Common myeloid progenitor, CD34-positive (primary cell): Measurements from ENCODE around the gene BBX. TPM values are rescaled to one million over a fixed set of nuclear protein-coding genes. Genes with fewer than 3 reads are reported as not detected.

Experiments used
- CTCF ChIA-PET: fragments of 350-600 bp; sonication (Branson Sonifier 250); formaldehyde crosslinking; loops from one replicate; lab custom pipeline; 2021; ENCODE audit warnings: antibody characterized with exemption; lab: Charles Lee
- POLR2A ChIA-PET: fragments of 350-600 bp; sonication (Branson Sonifier 250); formaldehyde crosslinking; loops from one replicate; lab custom pipeline; 2021; ENCODE audit warnings: antibody characterized with exemption; lab: Charles Lee
- DNase-seq, 3 donors: peaks; one replicate each; pipeline versions ENCODE4 v3.0.0 to v3.0.0-alpha.2; 2013
- H3K27ac ChIP-seq, 2 experiments: 1 replicate in 1 of 2; 2 replicates in 1 of 2; pipeline ENCODE4 v1.7.0; 2013; ENCODE audit warnings: inconsistent platforms in 2 of 2, low read length in 2 of 2, mild to moderate bottlenecking in 2 of 2, low read depth in 1 of 2, moderate library complexity in 1 of 2; ENCODE audit not compliant: severe bottlenecking in 2 of 2, insufficient read depth in 1 of 2, poor library complexity in 1 of 2
- H3K27me3 ChIP-seq, 5 experiments: replicated peaks in 2 of 5; 1 replicate in 3 of 5; 2 replicates in 2 of 5; pipeline versions ENCODE4 v1.6.1 to v1.7.0; 2013; ENCODE audit warnings: low read length in 4 of 5, mild to moderate bottlenecking in 2 of 5, moderate library complexity in 2 of 5, inconsistent platforms in 1 of 5; ENCODE audit not compliant: insufficient read depth in 5 of 5, control insufficient read depth in 4 of 5
- H3K36me3 ChIP-seq, 4 experiments: 1 replicate in 2 of 4; 2 replicates in 2 of 4; pipeline versions ENCODE4 v1.6.1 to v1.7.0; 2013; ENCODE audit warnings: low read length in 3 of 4, control low read depth in 1 of 4, mild to moderate bottlenecking in 1 of 4; ENCODE audit not compliant: control insufficient read depth in 4 of 4, insufficient read depth in 4 of 4
- H3K4me1 ChIP-seq, 4 experiments: 1 replicate in 3 of 4; 2 replicates in 1 of 4; pipeline versions ENCODE4 v1.6.1 to v1.7.1; 2013; ENCODE audit warnings: low read length in 3 of 4, mild to moderate bottlenecking in 3 of 4, control low read depth in 1 of 4, inconsistent platforms in 1 of 4, moderate library complexity in 1 of 4; ENCODE audit not compliant: control insufficient read depth in 4 of 4, insufficient read depth in 4 of 4; ENCODE audit errors: control extremely low read depth in 1 of 4
- H3K4me3 ChIP-seq, 7 experiments: 1 replicate in 4 of 7; 2 replicates in 3 of 7; pipeline versions ENCODE4 v1.5.1 to v1.7.0; 2013; ENCODE audit warnings: mild to moderate bottlenecking in 7 of 7, low read length in 6 of 7, moderate library complexity in 6 of 7, inconsistent platforms in 2 of 7, low read depth in 2 of 7, control low read depth in 1 of 7; ENCODE audit not compliant: insufficient read depth in 4 of 7, control insufficient read depth in 1 of 7; ENCODE audit errors: extremely low read depth in 1 of 7
- H3K9me3 ChIP-seq, 5 experiments: 1 replicate in 4 of 5; 2 replicates in 1 of 5; pipeline versions ENCODE4 v1.6.1 to v1.7.1; 2013; ENCODE audit warnings: low read length in 4 of 5, mild to moderate bottlenecking in 2 of 5, inconsistent platforms in 1 of 5, low read depth in 1 of 5, moderate library complexity in 1 of 5; ENCODE audit not compliant: control insufficient read depth in 4 of 5, insufficient read depth in 2 of 5; ENCODE audit errors: control extremely low read depth in 1 of 5
- WGBS: methylation state at CpG from one replicate; pipeline ENCODE4 v1.1.5; 2013; ENCODE audit not compliant: insufficient coverage; 5-methylcytosine and 5-hydroxymethylcytosine counted together
- polyA plus RNA-seq: library from polyadenylated mRNA; unstranded; fragments of 120-200 nt; gene quantifications from one replicate; pipeline ENCODE4 v1.2.1, GENCODE V29; 2013

Gene BBX
- 36.4 TPM for polyA plus RNA-seq

- peaks cover 10 to 23% (median 17%) of the 10 kb centered on the region in 4 experiments for H3K4me1 ChIP-seq
- no peaks in the 10 kb centered on the region for H3K27me3 ChIP-seq
- 2% methylated on average over 11 of the region's 42 CpGs for WGBS
- POLR2A ChIA-PET: no interaction called here
- H3K4me3 ChIP-seq: peak within 1 kb of the TSS; percentile 85 to 99 (median 97)
- no peaks in the 10 kb centered on the region for H3K9me3 ChIP-seq
- peak within 1 kb of the TSS; percentile 64 to 88 for H3K27ac ChIP-seq
- CTCF ChIA-PET: interaction anchor here (1.1 kb wide), 1 partner anchor 286 kb away, joined by 3 read pairs; no protein-coding TSS in a partner anchor
- DNase-seq: peak; percentile 96 to 99 (median 98)
- peaks cover 0 to 3% (median 0%) of the 10 kb centered on the region in 4 experiments for H3K36me3 ChIP-seq
Measured at GRCh38 chr3:107522510-107523288, at the start of gene BBX. BBX (plus strand) TSS chr3:107522962; CDS start chr3:107710461, 187,499 bp downstream.

- Histone ChIP-seq H3K9me3 (peaks cover 0 to 2% (median 0%) of the 10 kb centered on the region in 5 experiments), H3K4me1 (no peaks in the 10 kb centered on the region), H3K36me3 (no peaks in the 10 kb centered on the region), H3K4me3 (no peak overlapping the region), H3K27me3 (peaks cover 0 to under 1% (median 0%) of the 10 kb centered on the region in 5 experiments), H3K27ac (no peak overlapping the region)
- DNase-seq: no peak
- ChIA-PET CTCF (no interaction called here), POLR2A (no interaction called here)
Measured at GRCh38 chr3:107476462-107476861, 46.3 kb upstream of the BBX start.

GRCh38 chr3:107487490-107487889 is 35.3 kb upstream of the BBX start:
- no CpG with 5 or more reads among the region's 2 CpGs for WGBS
- H3K9me3 ChIP-seq: no peaks in the 10 kb centered on the region
- H3K36me3 ChIP-seq: no peaks in the 10 kb centered on the region
- H3K27ac ChIP-seq: no peak overlapping the region
- no peak overlapping the region for H3K4me3 ChIP-seq
- ChIA-PET CTCF (interaction anchor here (0.6 to 1.2 kb wide), 3 partner anchors 66 to 211 kb away, joined by 3 to 4 read pairs (median 3); no protein-coding TSS in a partner anchor), POLR2A (no interaction called here)
- no peak for DNase-seq
- H3K4me1 ChIP-seq: no peaks in the 10 kb centered on the region
- no peaks in the 10 kb centered on the region for H3K27me3 ChIP-seq

- H3K4me3 ChIP-seq: no peak overlapping the region
- H3K4me1 ChIP-seq: no peaks in the 10 kb centered on the region
- H3K27ac ChIP-seq: no peak overlapping the region
- CTCF ChIA-PET: no interaction called here
- H3K27me3 ChIP-seq: no peaks in the 10 kb centered on the region
- 100% methylated on average over 3 of the region's 4 CpGs for WGBS
- DNase-seq: no peak
- H3K9me3 ChIP-seq: no peaks in the 10 kb centered on the region
- POLR2A ChIA-PET: no interaction called here
- no peaks in the 10 kb centered on the region for H3K36me3 ChIP-seq
Measured at GRCh38 chr3:107488942-107489341, 33.8 kb upstream of the BBX start.

- no peak overlapping the region for H3K27ac ChIP-seq
- H3K27me3 ChIP-seq: no peaks in the 10 kb centered on the region
- H3K4me1 ChIP-seq: no peaks in the 10 kb centered on the region
- no CpG with 5 or more reads among the region's 1 CpG for WGBS
- H3K4me3 ChIP-seq: no peak overlapping the region
- POLR2A ChIA-PET: no interaction called here
- H3K36me3 ChIP-seq: no peaks in the 10 kb centered on the region
- H3K9me3 ChIP-seq: no peaks in the 10 kb centered on the region
- DNase-seq: no peak
- CTCF ChIA-PET: no interaction called here
Measured at GRCh38 chr3:107493134-107493533, 29.6 kb upstream of the BBX start.

- Histone ChIP-seq H3K9me3 (no peaks in the 10 kb centered on the region), H3K27me3 (no peaks in the 10 kb centered on the region), H3K36me3 (no peaks in the 10 kb centered on the region), H3K4me3 (no peak overlapping the region), H3K4me1 (no peaks in the 10 kb centered on the region), H3K27ac (no peak overlapping the region)
- WGBS: 100% methylated on average over 2 of the region's 3 CpGs
- no peak for DNase-seq
- ChIA-PET CTCF (interaction anchor here (0.7 kb wide), 1 partner anchor 1235 kb away, joined by 3 read pairs; no protein-coding TSS in a partner anchor), POLR2A (no interaction called here)
Measured at GRCh38 chr3:107496855-107497254, 25.9 kb upstream of the BBX start.

GRCh38 chr3:107498646-107499045 is 24.1 kb upstream of the BBX start:
- ChIA-PET POLR2A (no interaction called here), CTCF (no interaction called here)
- H3K4me3 ChIP-seq: no peak overlapping the region
- H3K36me3 ChIP-seq: no peaks in the 10 kb centered on the region
- H3K27me3 ChIP-seq: no peaks in the 10 kb centered on the region
- 79% methylated on average over 3 of the region's 4 CpGs for WGBS
- H3K27ac ChIP-seq: no peak overlapping the region
- no peaks in the 10 kb centered on the region for H3K4me1 ChIP-seq
- DNase-seq: no peak
- H3K9me3 ChIP-seq: no peaks in the 10 kb centered on the region
